GM12878 (cell line): ENCODE data around the gene TOP1. TPM values are rescaled to one million over a fixed set of nuclear protein-coding genes. Genes with fewer than 3 reads are reported as not detected.

Experiments
- ATAC-seq: fragments of 200-7000 bp; cut with Tn5 transposase; 3 replicates; pipeline ENCODE4 v1.9.1; 2020; ENCODE audit warnings: mild to moderate bottlenecking, moderate library complexity
- BruUV-seq: library from RNA; stranded (reverse); fragments of 400-500 nt; replicated peaks from 2 replicates; lab custom pipeline; 2021; lab: Mats Ljungman, UMichigan
- CTCF ChIA-PET: fragments of 300-600 bp; sonication (Branson Sonifier 250); formaldehyde crosslinking; extraction: SDS; loops from one replicate; lab custom pipeline; 2021; ENCODE audit warnings: inconsistent platforms; lab: Yijun Ruan, JAX
- POLR2A ChIA-PET: fragments of 350-600 bp; formaldehyde crosslinking; extraction: SDS; loops from one replicate; lab custom pipeline; 2021; ENCODE audit warnings: inconsistent platforms; lab: Charles Lee
- RAD21 ChIA-PET: fragments of 300-600 bp; sonication (Branson Sonifier 250); formaldehyde crosslinking; loops from one replicate; lab custom pipeline; 2023; ENCODE audit warnings: antibody characterized with exemption; ENCODE audit not compliant: unreplicated experiment; lab: Charles Lee
- SMC1A ChIA-PET: fragments of 300-600 bp; sonication (Branson Sonifier 250); formaldehyde crosslinking; loops from one replicate; lab custom pipeline; 2023; ENCODE audit not compliant: unreplicated experiment, uncharacterized antibody; lab: Charles Lee
- DNase-seq: peaks from one replicate; pipeline ENCODE4 v3.0.0-alpha.2; 2011; ENCODE audit warnings: low read depth, low spot score
- FAIRE-seq: peaks from 3 replicates; lab custom pipeline; 2011; peaks lifted over from hg19 to GRCh38; lab: Jason Lieb, UNC
- H2AFZ ChIP-seq: 2 replicates; pipeline ENCODE4 v1.6.0; 2011; ENCODE audit warnings: low read depth, low read length, control low read depth; ENCODE audit not compliant: control insufficient read depth
- H3K27ac ChIP-seq: 2 replicates; pipeline ENCODE4 v1.5.1; 2011; ENCODE audit warnings: control low read depth; ENCODE audit not compliant: control insufficient read depth, insufficient read depth
- H3K27me3 ChIP-seq, 2 experiments: replicated peaks in 1 of 2; 2 replicates each; pipeline versions ENCODE4 v1.6.0 to v1.6.1; 2011; ENCODE audit warnings: low read length in 1 of 2; ENCODE audit not compliant: control insufficient read depth in 2 of 2, insufficient read depth in 2 of 2
- H3K36me3 ChIP-seq, 2 experiments: 2 replicates each; pipeline ENCODE4 v1.5.1; 2011; ENCODE audit warnings: low read length in 1 of 2; ENCODE audit not compliant: control insufficient read depth in 2 of 2, insufficient read depth in 2 of 2
- H3K4me1 ChIP-seq: 2 replicates; pipeline ENCODE4 v1.6.1; 2011; ENCODE audit warnings: mild to moderate bottlenecking, low read length, moderate library complexity, mixed read lengths; ENCODE audit not compliant: control insufficient read depth, insufficient read depth
- H3K4me2 ChIP-seq: 2 replicates; pipeline ENCODE4 v1.6.0; 2011; ENCODE audit warnings: control low read depth; ENCODE audit not compliant: control insufficient read depth, insufficient read depth
- H3K4me3 ChIP-seq: fragments of 200-600 bp; sonication (generic); 2 replicates; pipeline ENCODE4 v1.5.1; 2016
- H3K79me2 ChIP-seq: 2 replicates; pipeline ENCODE4 v1.6.0; 2011; ENCODE audit warnings: low read length; ENCODE audit not compliant: control insufficient read depth, insufficient read depth
- H3K9ac ChIP-seq: 2 replicates; pipeline ENCODE4 v1.8.0; 2011; ENCODE audit warnings: low read length, control low read depth, mixed read lengths; ENCODE audit not compliant: control insufficient read depth, insufficient read depth
- H3K9me3 ChIP-seq: replicated peaks from 3 replicates; pipeline ENCODE4 v1.5.1; 2011; ENCODE audit warnings: mild to moderate bottlenecking, low read length; ENCODE audit not compliant: control insufficient read depth, insufficient read depth
- H4K20me1 ChIP-seq: 2 replicates; pipeline ENCODE4 v1.6.0; 2011; ENCODE audit not compliant: control insufficient read depth, insufficient read depth
- BCL11A ChIP-seq: IDR thresholded peaks from 2 replicates; pipeline ENCODE4 v1.6.1; 2011; ENCODE audit warnings: low read depth, low read length
- CBFB ChIP-seq: IDR thresholded peaks from 2 replicates; pipeline ENCODE4 v1.6.1; 2016; ENCODE audit warnings: antibody characterized with exemption, low read depth
- EED ChIP-seq: sonication (generic); IDR thresholded peaks from 2 replicates; pipeline ENCODE4 v1.6.1; 2016; ENCODE audit warnings: antibody characterized with exemption, low read depth
- EP300 ChIP-seq, 2 experiments: fragments of 150-350 bp in 1 of 2; IDR thresholded peaks; 2 replicates each; pipeline ENCODE4 v1.6.1; 2011 to 2012; ENCODE audit warnings: low read depth in 2 of 2, low read length in 2 of 2, borderline replicate concordance in 1 of 2, improper control_type of control experiment in 1 of 2, inconsistent platforms in 1 of 2; ENCODE audit not compliant: control insufficient read depth in 1 of 2
- FOXM1 ChIP-seq: IDR thresholded peaks from 2 replicates; pipeline ENCODE4 v1.6.1; 2012; ENCODE audit warnings: low read depth, mild to moderate bottlenecking, inconsistent platforms, low read length, moderate library complexity
- NFIC ChIP-seq: IDR thresholded peaks from 2 replicates; pipeline ENCODE4 v1.6.1; 2012; ENCODE audit warnings: low read depth, mild to moderate bottlenecking, inconsistent platforms, low read length, moderate library complexity
- NR2C1 ChIP-seq: fragments of 450-650 bp; IDR thresholded peaks from 2 replicates; pipeline ENCODE4 v1.6.1; 2017; ENCODE audit warnings: antibody characterized with exemption, mild to moderate bottlenecking, moderate library complexity
- PAX5 ChIP-seq: IDR thresholded peaks from 2 replicates; pipeline ENCODE4 v1.6.1; 2011; ENCODE audit warnings: low read depth, low read length, borderline replicate concordance
- PAX8 ChIP-seq: fragments of 450-650 bp; IDR thresholded peaks from 2 replicates; pipeline ENCODE4 v1.6.1; 2017; ENCODE audit warnings: mild to moderate bottlenecking, moderate library complexity
- RUNX3 ChIP-seq: IDR thresholded peaks from 2 replicates; pipeline ENCODE4 v1.6.1; 2012; ENCODE audit warnings: low read length, inconsistent platforms
- TARDBP ChIP-seq: IDR thresholded peaks from 2 replicates; pipeline ENCODE4 v1.6.1; 2016; ENCODE audit warnings: borderline replicate concordance
- TCF12 ChIP-seq: IDR thresholded peaks from 2 replicates; pipeline ENCODE4 v1.6.1; 2011; ENCODE audit warnings: low read depth, mild to moderate bottlenecking, low read length
- WGBS: methylation state at CpG from one replicate; pipeline ENCODE4 v1.1.6; 2016; ENCODE audit warnings: low lambda C conversion rate; ENCODE audit not compliant: insufficient replicate concordance, insufficient coverage; ENCODE audit errors: missing lambda C conversion rate; 5-methylcytosine and 5-hydroxymethylcytosine counted together
- in situ Hi-C: fragments of 300-500 bp; cut with MboI; formaldehyde crosslinking; loops from 9 replicates; pipeline ENCODE4 v1.14.3; 2018; ENCODE audit warnings: mixed read lengths
- intact Hi-C: fragments of 100-400 bp; cut with micrococcal nuclease; formaldehyde crosslinking; loops from one replicate; pipeline ENCODE4 v1.14.2; 2022; ENCODE audit not compliant: unreplicated experiment
- polyA plus RNA-seq, 11 experiments: library from polyadenylated mRNA; depleted of rRNA in 4 of 11; unstranded in 6 of 11; stranded (reverse) in 5 of 11; fragments of >200 nt; fragmentation: Nextera tagmentation in 4 of 11; fragmentation: Illumina TruSeq in 1 of 11; extraction: Ambion mirVana in 4 of 11; extraction: Trizol in 1 of 11; gene quantifications; 1 replicate in 1 of 11; 2 replicates in 10 of 11; pipeline versions ENCODE4 v1.2.1 to v1.2.3, GENCODE V29; 2011 to 2016; ENCODE audit warnings: inconsistent platforms in 2 of 11, missing spikeins in 2 of 11, low read depth in 1 of 11
- total RNA-seq, 4 experiments: library from RNA; depleted of rRNA in 3 of 4; stranded (reverse); fragments of >200 nt in 3 of 4; fragmentation: Illumina TruSeq in 1 of 4; extraction: Trizol in 1 of 4; gene quantifications; 2 replicates each; pipeline versions ENCODE4 v1.2.1 to v1.2.3, GENCODE V29; 2013 to 2021
- TF ChIP-seq, protein P1 (sequence below): fragments of 450-650 bp; IDR thresholded peaks from 2 replicates; pipeline ENCODE4 v1.6.1; 2016; ENCODE audit warnings: mild to moderate bottlenecking

The TOP1 gene
- total and polyA plus RNA-seq, 10 of the 15 experiments (the other 5 are each of a cell fraction or from before 2014, with no cell fraction given) = 21.5 to 128 (median 47.3) TPM

DNA sequence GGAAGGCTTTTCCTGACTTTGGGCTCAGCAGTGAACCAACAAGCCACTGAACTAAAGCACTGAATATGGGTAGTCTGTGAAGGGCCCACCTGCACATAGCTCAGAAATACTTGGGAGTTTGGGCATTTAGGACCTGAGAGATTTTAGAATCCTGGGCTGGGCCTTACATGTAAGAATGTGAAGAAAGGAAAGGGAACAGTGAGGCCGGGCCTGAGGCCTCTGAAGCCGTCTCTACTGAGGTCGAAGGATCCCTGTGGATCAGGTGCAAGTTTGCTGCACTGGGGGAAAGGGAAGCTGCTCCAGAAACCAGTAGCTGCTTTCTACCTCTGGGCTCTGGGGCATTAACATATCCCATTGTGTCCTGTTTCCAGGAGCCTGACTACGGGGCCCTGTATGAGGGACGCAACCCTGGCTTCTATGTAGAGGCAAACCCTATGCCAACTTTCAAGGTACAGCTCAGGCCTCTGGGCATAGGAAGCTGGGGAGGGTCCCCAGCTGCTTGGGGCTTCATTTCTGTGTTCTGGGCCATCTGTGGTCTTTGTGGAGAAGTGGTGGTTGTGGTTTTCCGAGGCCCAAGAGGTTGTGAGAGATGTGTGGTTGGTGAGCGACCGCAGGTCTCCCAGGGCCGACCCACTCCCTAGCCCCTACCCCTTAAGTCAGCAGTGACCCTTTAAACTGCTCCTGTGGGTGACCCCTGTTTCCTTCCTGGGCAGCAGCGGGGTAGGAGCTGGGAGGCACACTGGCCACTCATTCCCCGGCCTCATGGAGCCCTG is 139.0 kb downstream of the TOP1 start:
- ChIA-PET SMC1A (interaction anchor here (0.6 to 1.6 kb wide), 5 partner anchors 29 to 173 kb away, joined by 3 to 4 read pairs (median 3); partner anchors contain the start of gene LPIN3), POLR2A (interaction anchor here (1.1 kb wide), 1 partner anchor 67 kb away, joined by 3 read pairs; no protein-coding TSS in a partner anchor), RAD21 (interaction anchor here (0.9 to 2.6 kb wide), 4 partner anchors 9 to 52 kb away, joined by 3 to 6 read pairs (median 4); no protein-coding TSS in a partner anchor), CTCF (interaction anchor here (1.4 to 1.5 kb wide), 2 partner anchors 26 to 32 kb away, joined by 3 to 8 read pairs; no protein-coding TSS in a partner anchor)
- DNase-seq = no peak
- BruUV-seq = no TSS peak
- H3K9me3 ChIP-seq = no peaks in the 10 kb centered on the region
- no peak overlapping the region for H3K4me3 ChIP-seq
- in situ Hi-C loops = no loop called here
- intact Hi-C loops = no loop called here
- no peaks in the 10 kb centered on the region for H3K79me2 ChIP-seq
- no peak overlapping the region for H3K9ac ChIP-seq
- whole genome bisulfite sequencing = 45% methylated on average over 11 of the region's 11 CpGs
- peaks cover 15% of the 10 kb centered on the region for H3K4me1 ChIP-seq
- ATAC-seq = peak; percentile 54
- peak; percentile 95 for FAIRE-seq
- no peak overlapping the region for H3K27ac ChIP-seq
- peaks cover 3% of the 10 kb centered on the region; the same call in 1 of the 2 replicates for H4K20me1 ChIP-seq
- 0 out of 2 replicates have a peak, but pooled peaks have one; percentile 14 for TF ChIP-seq TCF12
- TF ChIP-seq EED = peak; percentile 49; the same call in 1 of the 2 replicates
- TF ChIP-seq TARDBP = no peak
- TF ChIP-seq NFIC = peak; percentile 51; the same call in 1 of the 2 replicates
- 0 out of 2 replicates have a peak, but pooled peaks have one; percentile 11 for TF ChIP-seq BCL11A
- TF ChIP-seq NR2C1 = no peak
- TF ChIP-seq FOXM1 = 0 out of 2 replicates have a peak, but pooled peaks have one; percentile 19
- peak; percentile 95 for TF ChIP-seq CBFB
- TF ChIP-seq PAX5 = peak; percentile 50; the same call in 1 of the 2 replicates
- TF ChIP-seq, protein P1, sequence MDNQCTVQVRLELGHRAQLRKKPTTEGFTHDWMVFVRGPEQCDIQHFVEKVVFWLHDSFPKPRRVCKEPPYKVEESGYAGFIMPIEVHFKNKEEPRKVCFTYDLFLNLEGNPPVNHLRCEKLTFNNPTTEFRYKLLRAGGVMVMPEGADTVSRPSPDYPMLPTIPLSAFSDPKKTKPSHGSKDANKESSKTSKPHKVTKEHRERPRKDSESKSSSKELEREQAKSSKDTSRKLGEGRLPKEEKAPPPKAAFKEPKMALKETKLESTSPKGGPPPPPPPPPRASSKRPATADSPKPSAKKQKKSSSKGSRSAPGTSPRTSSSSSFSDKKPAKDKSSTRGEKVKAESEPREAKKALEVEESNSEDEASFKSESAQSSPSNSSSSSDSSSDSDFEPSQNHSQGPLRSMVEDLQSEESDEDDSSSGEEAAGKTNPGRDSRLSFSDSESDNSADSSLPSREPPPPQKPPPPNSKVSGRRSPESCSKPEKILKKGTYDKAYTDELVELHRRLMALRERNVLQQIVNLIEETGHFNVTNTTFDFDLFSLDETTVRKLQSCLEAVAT = peak; percentile 75; the same call in 1 of the 2 replicates
- TF ChIP-seq RUNX3 = peak; percentile 98
- TF ChIP-seq EP300 (IDR thresholded peaks at IDR 0.05; ENCODE audit: borderline replicate concordance in 1 of 2, control insufficient read depth in 1 of 2, low read depth in 2 of 2, low read length in 2 of 2) = no peak
- no peak for TF ChIP-seq PAX8
- no peaks in the 10 kb centered on the region for H3K27me3 ChIP-seq
- no peak overlapping the region for H3K4me2 ChIP-seq
- peaks cover 40 to 73% of the 10 kb centered on the region in 2 experiments for H3K36me3 ChIP-seq
- H2AFZ ChIP-seq = no peak overlapping the region
